Measurements from ENCODE around the gene ATP8A1. TPM values are rescaled to one million over a fixed set of nuclear protein-coding genes. Genes with fewer than 3 reads are reported as not detected.
"Not testable (repeated sequence)": the region's sequence is repeated elsewhere in the genome, so short reads cannot be mapped to it uniquely, and the experiment has no call there.

The ATP8A1 gene
- total RNA-seq, 6 experiments from 2014 or later = 1.0 to 3.4 (median 1.9) TPM

GRCh38 chr4:42489095-42489494 is 167.8 kb downstream of the ATP8A1 start:
- ATAC-seq (no peak), DNase-seq (no peak)
- no peak overlapping the region for H3K27ac ChIP-seq
- H3K36me3 ChIP-seq = no peaks in the 10 kb centered on the region
- no peak overlapping the region for H3K4me3 ChIP-seq
- H3K4me1 ChIP-seq = no peaks in the 10 kb centered on the region
- 57% methylated on average over 6 of the region's 6 CpGs for WGBS (ENCODE audit: insufficient coverage, low coverage, low lambda C conversion rate, missing lambda C conversion rate)
- no peaks in the 10 kb centered on the region for H3K27me3 ChIP-seq
- intact Hi-C loops (cut with DNase I) = no loop called here
- TF ChIP-seq CTCF (IDR thresholded peaks at IDR 0.05) = no peak
- TF ChIP-seq POLR2A (IDR thresholded peaks at IDR 0.05) = no peak
- H3K9me3 ChIP-seq = no peaks in the 10 kb centered on the region

GRCh38 chr4:42488554-42488953 is 168.4 kb downstream of the ATP8A1 start:
- Histone ChIP-seq H3K4me1 (no peaks in the 10 kb centered on the region), H3K4me3 (no peak overlapping the region), H3K9me3 (no peaks in the 10 kb centered on the region), H3K27ac (no peak overlapping the region), H3K27me3 (no peaks in the 10 kb centered on the region), H3K36me3 (no peaks in the 10 kb centered on the region)
- no peak for DNase-seq
- no peak for TF ChIP-seq CTCF (IDR thresholded peaks at IDR 0.05)
- intact Hi-C loops (cut with DNase I) = no loop called here
- no peak for ATAC-seq
- WGBS (ENCODE audit: insufficient coverage, low coverage, low lambda C conversion rate, missing lambda C conversion rate) = 92% methylated on average over 3 of the region's 3 CpGs

GRCh38 chr4:42488114-42488513 is 168.8 kb downstream of the ATP8A1 start:
- TF ChIP-seq POLR2A (IDR thresholded peaks at IDR 0.05) = no peak
- no peak for TF ChIP-seq CTCF (IDR thresholded peaks at IDR 0.05)
- no peak overlapping the region for H3K4me3 ChIP-seq
- H3K4me1 ChIP-seq = no peaks in the 10 kb centered on the region
- no peaks in the 10 kb centered on the region for H3K9me3 ChIP-seq
- DNase-seq (no peak), ATAC-seq (no peak)
- H3K36me3 ChIP-seq = no peaks in the 10 kb centered on the region
- 77% methylated on average over 2 of the region's 2 CpGs for WGBS (ENCODE audit: insufficient coverage, low coverage, low lambda C conversion rate, missing lambda C conversion rate)
- no peak overlapping the region for H3K27ac ChIP-seq
- intact Hi-C loops (cut with DNase I) = no loop called here
- H3K27me3 ChIP-seq = no peaks in the 10 kb centered on the region

GRCh38 chr4:42487230-42487629 is 169.7 kb downstream of the ATP8A1 start:
- Histone ChIP-seq H3K36me3 (no peaks in the 10 kb centered on the region), H3K27ac (no peak overlapping the region), H3K4me1 (no peaks in the 10 kb centered on the region), H3K9me3 (no peaks in the 10 kb centered on the region), H3K27me3 (no peaks in the 10 kb centered on the region), H3K4me3 (no peak overlapping the region)
- ATAC-seq = no peak
- TF ChIP-seq POLR2A (IDR thresholded peaks at IDR 0.05) (no peak), CTCF (IDR thresholded peaks at IDR 0.05) (no peak)
- 47% methylated on average over 1 of the region's 1 CpG for WGBS (ENCODE audit: insufficient coverage, low coverage, low lambda C conversion rate, missing lambda C conversion rate)
- DNase-seq = no peak
- intact Hi-C loops (cut with DNase I) = no loop called here

- not testable (repeated sequence) for H3K36me3 ChIP-seq, H3K27ac ChIP-seq
- WGBS (ENCODE audit: insufficient coverage, low coverage, low lambda C conversion rate, missing lambda C conversion rate) = 87% methylated on average over 6 of the region's 6 CpGs
These were observed 170.7 kb downstream of the ATP8A1 start for GRCh38 chr4:42486156-42486555.

More at GRCh38 chr4:42486156-42486555, 170.7 kb downstream of the ATP8A1 start:
- H3K4me3 ChIP-seq; intact Hi-C loops (cut with DNase I); DNase-seq; H3K27me3 ChIP-seq; H3K9me3 ChIP-seq; H3K4me1 ChIP-seq; ATAC-seq: not testable (repeated sequence)

Measured in right lobe of liver (tissue), 6 donors.